Limb (tissue), 2 donors: ENCODE measurements around the gene PEAR1.

Experiments used
- DNase-seq, 2 donors: peaks; one replicate each; pipeline ENCODE4 v3.0.0-alpha.2; 2016; ENCODE audit errors: extremely low spot score in 2 of 2

Gene PEAR1, protein sequence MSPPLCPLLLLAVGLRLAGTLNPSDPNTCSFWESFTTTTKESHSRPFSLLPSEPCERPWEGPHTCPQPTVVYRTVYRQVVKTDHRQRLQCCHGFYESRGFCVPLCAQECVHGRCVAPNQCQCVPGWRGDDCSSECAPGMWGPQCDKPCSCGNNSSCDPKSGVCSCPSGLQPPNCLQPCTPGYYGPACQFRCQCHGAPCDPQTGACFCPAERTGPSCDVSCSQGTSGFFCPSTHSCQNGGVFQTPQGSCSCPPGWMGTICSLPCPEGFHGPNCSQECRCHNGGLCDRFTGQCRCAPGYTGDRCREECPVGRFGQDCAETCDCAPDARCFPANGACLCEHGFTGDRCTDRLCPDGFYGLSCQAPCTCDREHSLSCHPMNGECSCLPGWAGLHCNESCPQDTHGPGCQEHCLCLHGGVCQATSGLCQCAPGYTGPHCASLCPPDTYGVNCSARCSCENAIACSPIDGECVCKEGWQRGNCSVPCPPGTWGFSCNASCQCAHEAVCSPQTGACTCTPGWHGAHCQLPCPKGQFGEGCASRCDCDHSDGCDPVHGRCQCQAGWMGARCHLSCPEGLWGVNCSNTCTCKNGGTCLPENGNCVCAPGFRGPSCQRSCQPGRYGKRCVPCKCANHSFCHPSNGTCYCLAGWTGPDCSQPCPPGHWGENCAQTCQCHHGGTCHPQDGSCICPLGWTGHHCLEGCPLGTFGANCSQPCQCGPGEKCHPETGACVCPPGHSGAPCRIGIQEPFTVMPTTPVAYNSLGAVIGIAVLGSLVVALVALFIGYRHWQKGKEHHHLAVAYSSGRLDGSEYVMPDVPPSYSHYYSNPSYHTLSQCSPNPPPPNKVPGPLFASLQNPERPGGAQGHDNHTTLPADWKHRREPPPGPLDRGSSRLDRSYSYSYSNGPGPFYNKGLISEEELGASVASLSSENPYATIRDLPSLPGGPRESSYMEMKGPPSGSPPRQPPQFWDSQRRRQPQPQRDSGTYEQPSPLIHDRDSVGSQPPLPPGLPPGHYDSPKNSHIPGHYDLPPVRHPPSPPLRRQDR

DNA sequence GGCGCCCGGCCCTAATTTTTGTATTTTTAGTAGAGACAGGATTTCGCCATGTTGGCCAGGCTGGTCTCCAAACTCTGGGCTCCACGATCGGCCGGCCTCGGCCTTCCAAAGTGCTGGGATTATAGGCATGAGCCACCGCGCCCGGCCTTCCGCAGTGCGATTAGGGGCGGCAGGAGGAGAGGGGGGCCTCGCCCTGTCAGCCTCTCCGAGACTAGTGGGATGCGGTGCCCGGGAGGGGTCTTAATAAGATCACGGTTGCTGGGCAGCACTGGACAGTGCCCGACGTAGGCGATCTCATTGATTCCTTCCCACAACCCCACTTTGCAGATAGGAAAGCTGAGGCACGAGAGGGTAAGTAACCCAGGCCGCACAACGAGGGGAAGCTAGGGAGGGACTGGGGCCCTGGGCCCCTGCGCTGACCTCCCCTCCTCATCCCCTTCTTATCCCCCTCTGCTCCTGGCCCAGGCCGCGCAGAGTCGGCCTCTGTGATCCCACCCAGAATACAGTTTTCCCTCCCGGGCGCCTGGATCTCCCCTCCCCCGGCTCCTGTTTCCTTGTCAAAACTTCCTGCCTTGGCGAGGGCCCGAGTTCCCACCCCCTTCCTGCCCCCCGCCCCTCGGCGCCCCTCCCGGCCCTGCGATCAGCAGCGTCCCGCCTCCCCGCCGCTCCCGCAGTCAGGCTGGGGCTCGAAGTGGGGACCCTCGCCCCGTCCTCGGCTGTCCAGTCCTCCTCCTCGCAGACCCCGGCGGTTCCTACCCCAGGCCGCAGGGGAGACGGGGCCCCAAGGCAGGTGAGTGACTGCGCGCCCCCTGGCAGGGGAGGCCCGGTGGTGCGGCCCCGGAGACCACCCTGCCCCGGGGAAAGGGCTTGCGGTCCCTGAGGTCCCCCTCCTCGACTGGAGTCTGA is at the start of gene PEAR1:
PEAR1 (plus strand) TSS at position 671 of the 906 bp plus-strand sequence. CDS start 10,209 bp downstream, outside the sequence.
- DNase-seq, result peak; percentile 60 to 85

DNA sequence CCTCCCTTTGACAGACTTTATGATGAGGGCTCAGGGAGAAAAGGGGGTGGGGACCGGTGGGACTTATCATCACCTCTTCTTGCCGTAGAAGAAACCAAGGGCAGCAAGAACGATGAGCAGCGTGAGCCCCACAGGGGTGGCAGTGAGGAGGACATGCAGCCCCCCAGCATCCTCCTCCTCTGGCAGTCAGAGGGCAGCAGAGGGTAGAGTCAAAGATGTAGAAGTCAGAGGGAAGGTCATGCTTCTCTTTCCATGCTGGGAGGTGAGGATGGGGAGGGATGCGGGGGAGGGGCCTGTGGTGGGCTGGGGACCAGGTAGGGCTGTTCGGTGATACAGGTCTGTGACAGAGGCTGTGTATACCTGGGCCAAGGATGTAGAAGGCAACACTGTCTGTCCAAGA is 49.4 kb upstream of the PEAR1 start:
- DNase-seq, result no peak

DNA sequence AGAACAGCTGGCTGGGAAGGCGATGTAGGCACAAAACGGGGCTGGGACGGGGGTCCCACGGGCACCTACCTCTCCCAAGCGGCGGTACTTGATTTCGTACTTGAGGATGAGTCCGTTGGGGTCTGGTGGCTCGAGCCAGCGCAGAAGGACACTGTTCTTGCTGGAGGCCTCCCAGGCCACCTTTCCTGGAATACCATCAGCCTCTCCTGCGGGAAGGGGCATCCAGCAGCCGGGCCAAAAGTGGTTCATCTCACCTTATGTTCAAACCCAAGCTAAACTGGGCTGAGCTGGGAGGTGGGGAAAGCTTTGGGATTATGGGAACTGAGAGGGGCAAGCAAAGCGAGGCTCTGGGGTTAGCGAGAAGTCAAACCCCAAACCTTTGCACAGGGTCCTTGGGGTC is 48.9 kb upstream of the PEAR1 start:
- no peak for DNase-seq

DNA sequence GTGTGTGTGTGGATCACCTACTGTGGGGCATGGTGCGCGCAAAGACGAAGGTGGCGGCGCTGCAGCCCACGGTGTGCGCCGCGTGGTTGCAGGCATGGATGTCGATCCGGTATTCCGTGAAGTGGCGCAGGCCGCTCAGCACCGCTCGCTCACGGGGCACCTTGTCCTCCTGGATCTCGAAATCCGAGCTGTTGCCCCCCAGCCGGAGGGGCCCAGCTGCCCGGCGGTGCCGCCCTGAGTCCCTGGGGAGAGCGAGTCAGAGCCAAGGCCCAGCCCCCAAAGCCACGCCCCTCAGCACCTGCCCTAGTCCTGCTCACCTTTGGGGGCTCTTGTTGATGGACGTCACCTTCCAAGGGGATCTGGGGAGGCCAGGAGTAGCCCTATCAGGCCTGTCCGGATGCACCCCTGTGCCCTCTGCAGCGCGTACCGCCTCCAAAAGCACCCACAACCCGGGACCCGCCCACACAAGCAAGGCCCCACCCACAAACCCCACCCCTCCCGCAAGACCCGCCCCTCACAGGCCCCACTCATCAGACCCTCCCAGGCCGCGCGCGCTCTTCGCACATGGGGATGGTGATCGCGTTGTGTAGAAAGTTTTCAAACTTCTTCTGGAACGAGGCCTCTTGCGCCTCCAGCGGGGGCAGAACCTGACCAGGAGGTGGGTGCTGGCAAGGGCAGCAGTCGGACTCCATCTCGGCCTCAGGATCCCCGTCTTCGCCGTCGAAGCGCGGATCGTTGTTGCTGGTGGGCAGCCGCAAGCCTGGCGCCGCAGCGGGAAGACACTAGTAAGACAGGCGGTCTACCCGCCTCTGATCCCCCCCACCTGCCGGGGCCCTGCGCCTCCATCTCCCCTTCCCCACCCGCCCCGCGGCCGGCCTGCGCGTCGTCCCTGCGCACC is 48.2 kb upstream of the PEAR1 start:
- DNase-seq, result peak in 1 of 2 donors; percentile 58

DNA sequence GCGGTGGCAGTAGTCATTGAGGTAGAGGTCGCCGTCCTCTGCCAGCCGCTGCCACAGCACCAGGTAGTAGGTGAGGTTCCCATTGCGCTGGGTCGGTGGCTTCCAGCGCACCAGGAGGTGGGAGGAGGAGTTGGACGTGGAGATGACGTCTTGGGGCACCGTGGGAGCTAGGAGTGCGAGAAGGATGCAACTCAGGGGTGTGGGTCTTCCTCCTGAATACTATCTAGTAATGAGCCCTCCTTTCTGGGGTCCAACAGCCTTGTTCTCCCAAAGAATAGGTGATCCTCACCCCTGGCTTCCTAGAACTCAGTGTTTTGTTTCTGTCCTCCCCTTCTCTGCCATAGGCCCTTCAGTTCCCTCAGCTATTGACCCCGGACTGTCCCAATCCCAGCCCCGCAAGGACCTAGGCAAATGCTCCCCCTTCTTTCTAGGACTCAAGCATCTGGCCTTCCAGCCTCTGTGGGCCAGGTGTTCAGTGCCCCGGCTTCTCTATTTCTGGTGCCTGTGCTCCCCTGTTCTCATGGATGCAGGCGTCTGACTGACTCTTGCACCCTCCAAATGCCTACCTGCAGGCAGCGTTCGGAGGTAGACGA is 47.5 kb upstream of the PEAR1 start:
- no peak for DNase-seq

DNA sequence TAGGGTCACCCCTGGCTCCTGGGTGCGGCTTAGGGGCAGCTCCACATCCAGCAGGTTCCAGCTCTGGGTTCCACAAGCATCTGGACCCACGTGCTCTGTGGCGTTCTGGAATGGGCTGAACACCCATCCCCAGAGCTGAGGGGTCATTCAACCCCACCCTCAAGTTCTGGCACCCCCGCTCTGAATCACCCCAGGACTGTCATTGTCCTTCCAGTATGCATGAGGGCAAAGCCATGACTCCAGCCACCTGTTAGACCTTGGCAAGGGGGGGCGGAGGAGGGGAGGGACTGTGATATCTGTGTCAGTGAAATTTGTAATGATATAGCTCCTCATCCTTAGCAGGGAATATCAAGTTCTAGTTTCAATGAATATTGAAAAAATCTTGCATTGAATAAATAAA is 46.9 kb upstream of the PEAR1 start:
- no peak for DNase-seq

DNA sequence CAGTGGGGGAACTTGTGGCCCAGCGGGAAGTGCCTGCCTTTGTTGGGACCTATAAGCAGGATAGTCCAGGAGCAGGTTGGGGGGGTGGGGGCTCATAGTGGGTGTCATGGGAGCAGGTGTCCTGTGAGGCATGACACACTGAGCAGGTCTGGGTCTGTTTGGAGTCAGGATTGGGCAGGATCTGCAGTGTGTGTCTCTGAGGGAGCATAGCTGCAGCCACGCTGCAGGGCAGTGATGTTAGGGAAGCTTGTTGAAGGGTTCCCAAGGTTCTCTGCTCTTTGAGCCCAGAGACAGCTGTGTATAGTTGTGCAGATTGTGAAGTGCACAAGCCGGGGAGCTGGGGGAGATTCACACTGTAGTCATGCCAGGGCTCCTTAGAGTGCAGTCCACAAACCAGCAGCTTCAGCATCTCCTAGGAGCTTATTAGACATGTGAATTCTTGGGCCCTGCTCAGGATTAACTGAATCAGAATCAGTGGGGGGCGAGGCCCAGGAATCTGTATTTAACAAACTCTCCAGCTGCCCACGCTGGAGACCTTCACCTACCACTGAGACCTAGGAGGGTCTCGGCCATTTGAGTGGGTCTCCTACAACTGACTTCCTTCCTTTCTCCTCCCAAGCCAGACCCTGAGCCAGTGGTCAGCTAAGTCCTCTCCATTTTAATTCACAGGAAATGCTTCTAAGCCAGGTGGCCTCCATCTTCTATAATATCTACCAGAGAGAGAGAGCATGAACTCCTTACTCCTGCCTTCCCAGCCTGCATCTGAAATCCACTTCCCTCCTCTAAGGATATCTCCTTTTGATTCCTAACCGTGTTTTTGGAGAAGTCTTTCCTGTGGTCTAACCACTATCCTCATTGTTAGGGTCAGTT is 45.7 kb upstream of the PEAR1 start:
- DNase-seq, result no peak

DNA sequence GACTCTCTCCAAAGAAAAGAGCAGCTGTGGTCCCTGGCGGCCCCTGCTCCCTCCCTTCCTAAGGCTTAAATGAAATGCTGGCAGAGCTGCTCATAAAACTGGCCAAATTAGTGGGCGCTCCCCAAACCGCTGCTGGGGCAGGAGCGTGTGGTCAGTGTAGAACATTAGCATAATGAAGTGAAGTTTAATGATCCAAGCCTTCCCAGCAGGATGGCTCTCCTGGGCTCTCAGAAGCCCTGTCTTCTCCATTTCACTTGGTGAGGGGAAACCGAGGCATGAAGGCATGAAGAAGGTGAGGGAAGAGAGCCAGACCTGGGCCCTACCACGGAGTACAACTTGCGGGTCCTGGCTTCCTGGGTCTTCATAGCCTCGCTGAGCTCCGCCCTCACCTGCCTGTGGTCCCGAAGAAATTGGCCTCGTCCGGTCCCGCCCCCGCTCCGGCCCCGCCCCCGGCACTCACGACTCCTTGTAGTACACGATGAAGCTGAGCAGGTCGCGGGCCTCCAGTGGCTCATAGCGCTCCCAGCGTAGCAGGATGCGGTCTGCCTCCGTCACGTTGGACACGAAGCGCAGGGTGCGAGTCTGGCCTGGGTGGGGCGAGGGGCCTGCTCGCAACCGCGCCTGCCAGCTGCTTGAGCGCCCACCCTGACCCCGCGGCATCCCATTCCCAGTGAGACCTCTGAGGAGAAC is 44.9 kb upstream of the PEAR1 start:
- no peak for DNase-seq

DNA sequence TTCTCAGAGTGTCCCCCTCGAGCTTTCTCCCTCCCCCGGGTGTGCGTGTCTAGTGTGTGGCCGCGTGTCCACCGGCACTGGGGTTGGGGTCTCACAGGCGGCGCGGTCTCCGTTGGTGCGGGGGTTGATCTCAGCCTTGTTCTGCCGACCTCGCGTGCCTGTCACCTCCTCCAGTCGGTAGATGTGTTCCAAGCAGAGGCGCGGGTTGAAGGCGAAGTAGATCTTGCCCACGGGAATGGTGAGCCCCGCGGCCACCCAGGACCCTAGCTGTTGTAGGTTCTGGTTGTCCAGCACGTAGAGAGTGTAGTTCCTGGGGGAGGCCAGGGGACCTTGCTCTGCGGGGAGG is 44.4 kb upstream of the PEAR1 start:
- DNase-seq, result no peak

DNA sequence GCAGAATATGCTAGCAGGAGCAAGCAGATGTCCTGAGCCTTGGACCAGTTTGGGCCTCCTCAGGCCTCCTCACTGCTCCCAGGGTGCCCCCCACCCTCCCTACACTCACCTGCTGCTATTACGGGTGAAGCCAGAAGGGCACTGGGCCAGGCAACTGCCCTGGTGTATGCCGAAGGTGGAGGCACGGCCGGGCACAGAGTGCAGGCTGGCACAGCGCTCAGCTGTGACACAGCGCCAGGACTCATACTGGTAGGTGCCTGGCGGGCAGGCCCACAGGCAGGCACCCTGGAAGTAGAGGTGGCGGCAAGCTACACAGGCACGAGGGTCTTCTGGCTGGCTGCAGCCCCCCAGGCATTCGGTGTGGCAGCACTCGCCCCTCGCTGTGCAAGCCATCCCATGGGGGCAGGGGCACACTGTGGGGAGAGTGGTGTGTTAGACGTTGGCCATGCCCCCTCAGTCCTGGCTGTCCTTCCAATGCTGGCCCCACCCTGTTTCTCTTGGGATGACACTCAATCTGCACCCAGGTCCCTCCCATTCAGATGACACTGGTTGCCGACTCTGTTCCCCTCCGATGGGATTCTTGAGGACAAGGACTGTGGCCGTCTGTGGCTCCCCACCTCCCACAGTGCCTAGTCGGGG is 41.6 kb upstream of the PEAR1 start:
- no peak for DNase-seq

DNA sequence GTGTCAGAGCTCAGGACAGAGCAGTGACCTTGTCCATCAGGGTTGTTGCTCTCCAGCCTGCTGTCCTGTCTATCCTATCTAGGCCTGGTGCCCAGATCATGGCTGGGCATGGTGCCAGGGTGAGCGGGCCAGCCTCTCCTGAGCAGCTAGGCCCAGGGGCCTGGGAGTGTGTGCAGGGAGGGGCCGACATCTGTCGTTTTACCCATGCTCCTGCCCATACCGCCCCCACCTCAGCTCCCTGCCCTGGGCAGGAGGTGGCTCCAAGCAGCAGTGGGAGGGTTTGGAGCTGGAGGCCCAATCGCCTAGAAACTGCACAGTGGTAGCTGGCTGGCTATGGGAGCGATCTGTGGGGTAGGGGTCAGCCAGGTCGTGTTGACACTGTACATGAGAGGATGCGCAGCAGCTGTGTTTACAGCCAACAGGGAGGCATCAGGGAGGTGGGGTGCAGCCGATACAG is 41.1 kb upstream of the PEAR1 start:
- DNase-seq, result peak in 1 of 2 donors; percentile 55

DNA sequence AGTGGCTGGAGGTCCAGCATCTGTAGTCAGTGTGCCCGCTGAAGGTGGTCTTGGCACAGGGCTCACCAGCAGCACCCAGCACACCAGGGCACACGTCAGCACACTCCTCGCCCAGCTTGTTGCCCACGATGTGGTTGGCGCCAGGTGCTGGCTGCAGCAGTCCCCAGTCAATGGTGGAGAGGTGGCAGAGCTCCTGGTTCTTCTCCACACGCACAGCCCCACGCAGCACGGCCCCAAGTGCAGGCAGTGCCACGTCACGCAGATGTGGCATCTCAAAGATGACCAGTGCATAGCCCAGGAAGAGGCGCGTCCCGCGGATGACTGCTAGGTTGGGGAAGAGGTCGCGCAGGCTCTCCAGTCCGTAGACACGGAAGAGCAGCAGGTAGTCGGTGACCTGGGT is 39.8 kb upstream of the PEAR1 start:
- no peak for DNase-seq

DNA sequence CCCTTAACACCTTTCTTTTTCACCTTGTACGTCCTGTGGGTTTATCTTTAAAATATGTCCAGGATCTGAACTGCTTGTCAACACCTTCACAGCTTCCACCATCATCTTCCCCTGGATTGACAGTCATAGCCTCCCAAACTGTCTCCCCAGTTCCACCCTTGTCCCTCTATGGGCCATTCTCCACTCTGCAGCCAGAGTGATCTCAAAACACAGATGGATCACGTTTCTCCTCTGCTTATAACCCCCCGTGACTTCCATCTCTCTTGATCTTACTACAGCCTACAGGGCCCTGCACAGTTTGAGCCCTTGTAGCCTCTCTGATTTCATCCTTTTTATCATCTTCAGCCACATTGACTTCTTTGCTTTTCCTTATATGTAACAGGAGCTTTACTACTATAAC is 38.9 kb upstream of the PEAR1 start:
- DNase-seq, result no peak

DNA sequence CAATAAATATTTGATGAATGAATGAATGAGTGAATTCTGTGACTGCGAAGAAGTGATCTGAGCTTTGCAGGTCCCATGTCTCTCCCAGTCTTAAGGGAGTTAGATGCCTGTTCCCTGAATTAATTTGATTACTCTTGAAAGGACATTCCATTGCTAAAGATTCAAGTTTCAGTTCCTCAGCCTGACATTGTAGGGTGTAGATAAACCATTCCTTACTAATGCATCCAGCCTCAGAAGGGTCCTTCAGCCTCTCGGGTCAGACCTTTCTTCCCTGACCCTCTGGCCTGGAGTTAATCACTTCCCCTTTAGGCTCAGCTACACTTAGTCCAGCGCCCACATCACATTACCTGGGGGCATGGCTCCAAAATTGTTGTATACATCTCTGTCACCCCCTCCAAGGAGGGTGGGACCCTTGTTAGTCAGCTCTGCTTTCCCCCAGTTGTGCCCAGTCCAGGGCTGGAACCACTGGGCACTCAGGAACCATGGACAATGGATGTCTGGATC is 37.2 kb upstream of the PEAR1 start:
- DNase-seq, result no peak

DNA sequence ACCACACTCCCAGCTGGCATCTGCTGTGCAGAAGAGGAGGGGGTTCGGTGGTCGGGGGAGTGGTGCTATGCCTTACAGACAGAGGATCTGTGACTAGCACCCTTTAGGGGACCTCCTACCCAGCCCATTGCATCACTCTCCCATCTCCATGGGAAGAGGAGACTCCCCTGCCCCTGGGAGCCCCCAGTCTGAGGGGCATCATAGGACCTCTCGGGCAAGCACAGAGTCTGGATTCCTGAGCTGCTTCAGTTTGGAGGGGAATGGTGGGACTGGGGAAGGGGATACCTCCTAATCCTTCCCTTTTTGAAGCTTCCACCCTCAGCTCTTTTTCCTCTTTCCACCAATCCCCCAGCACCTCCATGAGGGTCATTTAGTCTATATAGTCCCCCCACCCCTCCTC is 36.0 kb upstream of the PEAR1 start:
- DNase-seq, result no peak

DNA sequence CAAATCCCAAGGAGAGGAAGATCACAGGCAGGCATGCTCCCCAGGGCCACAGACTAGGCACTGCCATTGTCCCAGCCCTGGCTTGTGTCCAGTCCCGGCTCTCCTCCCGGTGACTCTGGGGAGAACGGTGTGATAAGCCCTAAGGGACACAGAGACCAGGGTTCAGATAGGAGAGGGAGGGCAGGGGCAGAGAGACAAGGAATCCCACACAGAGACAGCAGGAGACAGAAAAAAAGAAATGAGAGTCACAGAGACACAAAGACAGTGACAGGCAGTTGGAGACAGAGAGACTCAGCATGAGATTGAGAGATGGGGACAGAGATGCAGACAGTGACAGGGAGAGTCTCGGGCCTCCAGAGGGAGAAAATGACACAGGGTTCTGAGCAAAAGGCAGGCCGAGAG is 35.0 kb upstream of the PEAR1 start:
- no peak for DNase-seq

DNA sequence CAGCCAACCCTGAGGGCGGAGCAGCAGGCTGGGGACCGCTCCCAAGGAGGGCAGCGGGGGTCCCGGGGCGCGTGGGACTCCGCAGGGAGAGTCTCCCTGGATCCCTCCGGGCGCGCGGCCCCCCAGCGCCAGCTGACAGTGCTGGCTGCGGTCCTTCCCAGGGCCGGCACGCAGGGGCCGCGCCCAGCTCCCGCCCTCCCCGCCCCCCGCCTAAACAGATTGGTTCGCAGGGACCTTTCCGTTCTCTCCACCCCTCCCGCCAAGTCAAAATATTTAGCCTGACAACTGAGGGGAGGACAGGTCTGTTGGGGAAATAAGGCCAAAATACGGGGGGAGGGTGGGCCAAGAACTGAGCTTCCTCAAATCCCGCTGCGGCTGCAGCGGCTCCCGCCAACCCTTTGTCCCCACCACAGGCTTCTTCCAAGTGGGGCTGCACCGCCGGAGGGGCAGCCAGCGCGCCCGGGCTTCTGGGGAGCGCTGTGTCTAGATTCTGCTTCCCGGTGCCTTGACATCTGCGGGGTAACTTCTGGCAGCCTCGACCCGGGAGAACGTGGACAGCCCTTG is 34.5 kb upstream of the PEAR1 start, which contains the start of gene INSRR:
INSRR (minus strand) TSS at position 159 of the 564 bp plus-strand sequence. CDS start 496 bp downstream, outside the sequence.
- no peak for DNase-seq
